T-helper 9 cell (primary cell): Measurements from ENCODE around the gene TOP1.

Source experiments
- DNase-seq: peaks from one replicate; pipeline ENCODE4 v3.0.0-alpha.2; 2020

Gene TOP1

GRCh38 chr20:41038149-41038877 is 9.7 kb downstream of the TOP1 start:
- DNase-seq: no peak

GRCh38 chr20:41038878-41039404 is 10.3 kb downstream of the TOP1 start:
- DNase-seq: no peak

GRCh38 chr20:41040855-41041254 is 12.2 kb downstream of the TOP1 start:
- no peak for DNase-seq

- no peak for DNase-seq
Observed at GRCh38 chr20:41041693-41042092, 13.1 kb downstream of the TOP1 start.

GRCh38 chr20:41044409-41045062 is 15.9 kb downstream of the TOP1 start:
- DNase-seq: no peak

GRCh38 chr20:41045671-41046070 is 17.0 kb downstream of the TOP1 start:
- DNase-seq: no peak

- no peak for DNase-seq
Observed at GRCh38 chr20:41046716-41047115, 18.1 kb downstream of the TOP1 start.

GRCh38 chr20:41047279-41047974 is 18.8 kb downstream of the TOP1 start:
- no peak for DNase-seq

GRCh38 chr20:41047975-41048305 is 19.3 kb downstream of the TOP1 start:
- DNase-seq: no peak

GRCh38 chr20:41048461-41049301 is 20.1 kb downstream of the TOP1 start:
- no peak for DNase-seq

- no peak for DNase-seq
Observed at GRCh38 chr20:41049451-41049850, 20.8 kb downstream of the TOP1 start.

- no peak for DNase-seq
Observed at GRCh38 chr20:41050361-41051008, 21.9 kb downstream of the TOP1 start.

GRCh38 chr20:41051009-41051825 is 22.6 kb downstream of the TOP1 start:
- no peak for DNase-seq

- no peak for DNase-seq
Observed at GRCh38 chr20:41052742-41053419, 24.3 kb downstream of the TOP1 start.

- no peak for DNase-seq
Observed at GRCh38 chr20:41054070-41054846, 25.6 kb downstream of the TOP1 start.

GRCh38 chr20:41054847-41055230 is 26.2 kb downstream of the TOP1 start:
- DNase-seq: no peak

- DNase-seq: no peak
Observed at GRCh38 chr20:41055679-41056078, 27.1 kb downstream of the TOP1 start.

- DNase-seq: no peak
Observed at GRCh38 chr20:41057999-41058673, 29.5 kb downstream of the TOP1 start.
